T-cell (primary cell): ENCODE results near the gene CASTOR1. TPM values are rescaled to one million over a fixed set of nuclear protein-coding genes. Genes with fewer than 3 reads are reported as not detected.

Experiments
- ATAC-seq, 4 experiments: fragments of 200-7000 bp in 3 of 4; fragments of 150-1000 bp in 1 of 4; cut with Tn5 transposase; replicated peaks in 1 of 4; 1 replicate in 3 of 4; 2 replicates in 1 of 4; pipeline ENCODE4 v1.10.0; 2021; ENCODE audit warnings: moderate library complexity in 3 of 4, mild to moderate bottlenecking in 2 of 4, moderate number of reproducible peaks in 1 of 4
- CTCF ChIA-PET, 2 donors: fragments of 300-600 bp; sonication (Branson Sonifier 250); formaldehyde crosslinking; loops; one replicate each; lab custom pipeline; 2022; ENCODE audit warnings: antibody characterized with exemption in 2 of 2; lab: Charles Lee
- POLR2A ChIA-PET, 2 donors: fragments of 300-600 bp; sonication (Branson Sonifier 250); formaldehyde crosslinking; loops; one replicate each; lab custom pipeline; 2022; ENCODE audit warnings: antibody characterized with exemption in 2 of 2; lab: Charles Lee
- DNase-seq, 35 experiments: peaks; one replicate each; pipeline versions ENCODE4 v3.0.0 to v3.0.0-alpha.2; 2013 to 2023
- H3K27ac ChIP-seq: one replicate; pipeline ENCODE4 v1.5.1; 2013; ENCODE audit warnings: low read length
- H3K27me3 ChIP-seq, 2 experiments: replicated peaks in 1 of 2; 1 replicate in 1 of 2; 2 replicates in 1 of 2; pipeline versions ENCODE4 v1.6.1 to v1.7.0; 2013; ENCODE audit warnings: low read length in 1 of 2, mixed read lengths in 1 of 2; ENCODE audit not compliant: control insufficient read depth in 2 of 2, insufficient read depth in 2 of 2; ENCODE audit errors: extremely low read depth in 1 of 2
- H3K36me3 ChIP-seq, 2 donors: 1 replicate in 1 of 2; 2 replicates in 1 of 2; pipeline versions ENCODE4 v1.6.1 to v1.7.0; 2013; ENCODE audit warnings: low read length in 1 of 2; ENCODE audit not compliant: control insufficient read depth in 2 of 2, insufficient read depth in 1 of 2; ENCODE audit errors: extremely low read depth in 1 of 2
- H3K4me1 ChIP-seq, 2 experiments: 1 replicate in 1 of 2; 2 replicates in 1 of 2; pipeline versions ENCODE4 v1.6.1 to v1.7.0; 2013; ENCODE audit warnings: low read length in 2 of 2, mixed read lengths in 1 of 2; ENCODE audit not compliant: insufficient read depth in 2 of 2, control insufficient read depth in 1 of 2; ENCODE audit errors: extremely low read depth in 1 of 2
- H3K4me3 ChIP-seq, 2 donors: 1 replicate in 1 of 2; 2 replicates in 1 of 2; pipeline versions ENCODE4 v1.5.1 to v1.7.0; 2013; ENCODE audit warnings: mild to moderate bottlenecking in 2 of 2, low read length in 1 of 2, moderate library complexity in 1 of 2; ENCODE audit not compliant: control insufficient read depth in 1 of 2; ENCODE audit errors: extremely low read depth in 1 of 2
- H3K9me3 ChIP-seq: 2 replicates; pipeline ENCODE4 v1.7.0; 2013
- H3K27ac Mint-ChIP-seq, 2 donors: one replicate each; pipeline ENCODE4 v1.8.0; 2020 to 2021; ENCODE audit warnings: mild to moderate bottlenecking in 2 of 2, mixed read lengths in 2 of 2
- H3K27me3 Mint-ChIP-seq, 2 donors: one replicate each; pipeline ENCODE4 v1.8.0; 2021 to 2022; ENCODE audit warnings: mixed read lengths in 2 of 2
- H3K36me3 Mint-ChIP-seq: one replicate; pipeline ENCODE4 v1.8.0; 2021; ENCODE audit warnings: mixed read lengths
- H3K4me1 Mint-ChIP-seq, 3 donors: one replicate each; pipeline ENCODE4 v1.8.0; 2020 to 2022; ENCODE audit warnings: mixed read lengths in 3 of 3, mild to moderate bottlenecking in 1 of 3
- H3K4me3 Mint-ChIP-seq, 3 donors: one replicate each; pipeline ENCODE4 v1.8.0; 2020 to 2022; ENCODE audit warnings: mild to moderate bottlenecking in 3 of 3, mixed read lengths in 3 of 3, moderate library complexity in 3 of 3
- H3K9me3 Mint-ChIP-seq, 3 donors: one replicate each; pipeline ENCODE4 v1.8.0; 2020 to 2022; ENCODE audit warnings: mixed read lengths in 3 of 3
- WGBS: methylation state at CpG from one replicate; pipeline ENCODE4 v1.1.5; 2013; ENCODE audit warnings: missing lambda C conversion rate; ENCODE audit not compliant: insufficient coverage; 5-methylcytosine and 5-hydroxymethylcytosine counted together
- total RNA-seq, 35 experiments: library from RNA in 6 of 35; stranded (reverse) in 6 of 35; fragments of 120-200 nt in 1 of 35; gene quantifications; one replicate each; pipeline versions ENCODE4 v1.2.1 to v1.2.4 and lab custom pipeline; 2013 to 2026

The CASTOR1 gene
- total RNA-seq, 5 donors from 2014 or later (not counting 1 experiment from before 2014, with no cell fraction given) = 12.8 to 21.9 (median 16.1) TPM

DNA sequence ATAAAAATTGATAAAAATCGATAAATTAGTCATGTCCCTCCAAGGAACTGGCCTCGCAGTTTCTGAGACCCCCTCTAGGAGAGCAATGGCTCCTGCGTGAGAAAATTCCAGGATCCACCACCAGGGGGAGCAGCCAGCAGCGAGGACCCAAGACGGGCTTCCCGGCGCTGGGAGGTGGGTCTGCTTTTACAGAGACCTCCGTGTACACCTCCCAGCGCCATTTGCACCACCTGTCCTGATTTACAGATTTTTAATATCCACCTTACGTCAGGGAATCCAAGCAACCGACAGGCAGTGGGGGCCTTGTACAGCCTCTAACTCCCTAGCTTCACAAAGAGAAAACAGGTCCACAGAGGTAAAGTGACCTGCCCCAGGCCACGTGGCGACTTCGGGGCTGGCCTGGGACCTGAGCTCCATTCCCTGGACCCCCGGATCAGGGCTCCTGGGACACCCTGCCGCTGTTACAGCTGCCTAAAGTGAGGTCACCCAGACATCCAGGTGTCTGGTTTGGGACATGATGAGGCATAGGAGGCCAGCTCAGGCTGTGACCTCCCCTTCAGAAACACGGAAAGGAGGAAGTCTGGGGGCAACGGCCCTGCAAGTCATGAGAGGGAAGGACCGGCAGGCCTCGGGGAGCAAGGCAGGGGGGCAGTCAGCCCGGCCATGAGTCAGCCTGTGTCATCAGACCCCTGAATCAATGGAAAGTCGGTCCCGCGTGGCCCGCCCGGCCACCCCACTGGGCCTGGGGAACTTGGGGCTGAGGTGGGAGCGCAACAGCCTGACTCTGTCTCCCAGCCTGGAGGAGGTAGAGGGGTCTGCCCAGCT lies 26.2 kb downstream of the CASTOR1 start:
- H3K36me3 Mint-ChIP-seq = no peaks in the 10 kb centered on the region
- peaks cover 40 to 52% (median 45%) of the 10 kb centered on the region in 3 donors for H3K4me1 Mint-ChIP-seq
- no peaks in the 10 kb centered on the region for H3K9me3 Mint-ChIP-seq
- 36% methylated on average over 23 of the region's 27 CpGs for WGBS
- H3K27me3 Mint-ChIP-seq = no peaks in the 10 kb centered on the region
- H3K4me3 ChIP-seq = no peak overlapping the region
- DNase-seq (peak; percentile 25 to 88 (median 69)), ATAC-seq (peak in 1 of 4 experiments; percentile 15)
- H3K36me3 ChIP-seq = peaks cover 3 to 11% of the 10 kb centered on the region in 2 donors
- no peak overlapping the region for H3K27ac ChIP-seq
- H3K4me1 ChIP-seq = peaks cover 7 to 61% of the 10 kb centered on the region in 2 experiments
- H3K27me3 ChIP-seq = no peaks in the 10 kb centered on the region
- peak overlapping the region; percentile 46 to 59 (median 51) for H3K4me3 Mint-ChIP-seq
- peak overlapping the region; percentile 52 to 69 for H3K27ac Mint-ChIP-seq
- CTCF ChIA-PET = interaction anchor here (0.5 to 1.6 kb wide), 11 partner anchors 22 to 1459 kb away, joined by 3 to 9 read pairs (median 4); no protein-coding TSS in a partner anchor
- POLR2A ChIA-PET = interaction anchor here (0.6 to 0.7 kb wide), 3 partner anchors 25 to 867 kb away, joined by 3 to 5 read pairs (median 4); no protein-coding TSS in a partner anchor
- H3K9me3 ChIP-seq = no peaks in the 10 kb centered on the region

GRCh38 chr22:30262112-30262511 lies 27.2 kb downstream of the CASTOR1 start:
- Mint-ChIP-seq H3K4me1 (peaks cover 31 to 45% (median 37%) of the 10 kb centered on the region in 3 donors), H3K9me3 (no peaks in the 10 kb centered on the region), H3K4me3 (peak overlapping the region in 1 of 3 donors; percentile 42), H3K27ac (peak overlapping the region; percentile 28 to 61), H3K36me3 (no peaks in the 10 kb centered on the region), H3K27me3 (no peaks in the 10 kb centered on the region)
- DNase-seq = no peak
- Histone ChIP-seq H3K27me3 (no peaks in the 10 kb centered on the region), H3K4me3 (no peak overlapping the region), H3K9me3 (no peaks in the 10 kb centered on the region), H3K4me1 (peaks cover 0 to 51% of the 10 kb centered on the region in 2 experiments), H3K36me3 (peaks cover 0 to 11% of the 10 kb centered on the region in 2 donors), H3K27ac (no peak overlapping the region)
- WGBS = 78% methylated on average over 2 of the region's 4 CpGs
- ChIA-PET POLR2A (no interaction called here), CTCF (interaction anchor here in 1 of 2 donors (1.5 kb wide), 1 partner anchor 154 kb away, joined by 6 read pairs; no protein-coding TSS in a partner anchor)
- no peak for ATAC-seq

DNA sequence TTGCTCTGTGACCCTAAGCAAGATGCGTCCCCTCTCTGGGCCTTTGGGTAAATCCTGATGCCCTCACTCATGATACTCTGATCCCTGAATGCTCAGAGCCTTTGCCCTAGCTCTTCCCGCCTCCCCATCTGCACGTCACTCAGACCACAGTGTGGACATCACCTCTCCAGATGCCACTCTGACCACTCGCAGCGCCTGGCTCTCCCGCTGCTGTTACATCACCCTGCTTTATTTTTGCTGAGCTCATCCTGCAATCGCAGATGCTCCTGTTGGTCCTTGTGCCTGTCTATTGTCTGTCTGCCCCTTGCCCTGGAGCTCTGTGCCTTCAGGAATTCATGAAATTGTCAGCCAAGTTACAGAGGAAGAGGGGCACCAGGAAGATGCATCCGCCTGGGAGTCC lies 28.2 kb downstream of the CASTOR1 start:
- Histone ChIP-seq H3K27ac (no peak overlapping the region), H3K4me1 (peaks cover 0 to 42% of the 10 kb centered on the region in 2 experiments), H3K9me3 (no peaks in the 10 kb centered on the region), H3K36me3 (peaks cover 0 to 11% of the 10 kb centered on the region in 2 donors), H3K27me3 (peaks cover 0 to 4% of the 10 kb centered on the region in 2 experiments), H3K4me3 (no peak overlapping the region)
- H3K27me3 Mint-ChIP-seq = no peaks in the 10 kb centered on the region
- peaks cover 27 to 40% (median 32%) of the 10 kb centered on the region in 3 donors for H3K4me1 Mint-ChIP-seq
- ChIA-PET POLR2A (no interaction called here), CTCF (interaction anchor here (0.7 to 1.5 kb wide), 3 partner anchors 25 to 153 kb away, joined by 3 to 4 read pairs (median 4); no protein-coding TSS in a partner anchor)
- peak in 1 of 35 experiments; percentile 35 for DNase-seq
- H3K36me3 Mint-ChIP-seq = no peaks in the 10 kb centered on the region
- ATAC-seq = no peak
- H3K4me3 Mint-ChIP-seq = no peak overlapping the region
- no peaks in the 10 kb centered on the region for H3K9me3 Mint-ChIP-seq
- no peak overlapping the region for H3K27ac Mint-ChIP-seq
- WGBS = 93% methylated on average over 7 of the region's 8 CpGs

GRCh38 chr22:30260682-30261081 lies 28.6 kb downstream of the CASTOR1 start:
- H3K27me3 Mint-ChIP-seq = no peaks in the 10 kb centered on the region
- peaks cover 24 to 35% (median 30%) of the 10 kb centered on the region in 3 donors for H3K4me1 Mint-ChIP-seq
- Histone ChIP-seq H3K36me3 (peaks cover 0 to 11% of the 10 kb centered on the region in 2 donors), H3K9me3 (no peaks in the 10 kb centered on the region), H3K4me3 (no peak overlapping the region), H3K4me1 (peaks cover 0 to 40% of the 10 kb centered on the region in 2 experiments), H3K27ac (no peak overlapping the region), H3K27me3 (peaks cover 0 to 7% of the 10 kb centered on the region in 2 experiments)
- ATAC-seq (no peak), DNase-seq (no peak)
- WGBS = 88% methylated on average over 8 of the region's 8 CpGs
- no peak overlapping the region for H3K4me3 Mint-ChIP-seq
- no peak overlapping the region for H3K27ac Mint-ChIP-seq
- CTCF ChIA-PET = interaction anchor here (0.7 to 1.5 kb wide), 3 partner anchors 26 to 153 kb away, joined by 3 to 4 read pairs (median 4); no protein-coding TSS in a partner anchor
- H3K36me3 Mint-ChIP-seq = no peaks in the 10 kb centered on the region
- no peaks in the 10 kb centered on the region for H3K9me3 Mint-ChIP-seq
- POLR2A ChIA-PET = no interaction called here

DNA sequence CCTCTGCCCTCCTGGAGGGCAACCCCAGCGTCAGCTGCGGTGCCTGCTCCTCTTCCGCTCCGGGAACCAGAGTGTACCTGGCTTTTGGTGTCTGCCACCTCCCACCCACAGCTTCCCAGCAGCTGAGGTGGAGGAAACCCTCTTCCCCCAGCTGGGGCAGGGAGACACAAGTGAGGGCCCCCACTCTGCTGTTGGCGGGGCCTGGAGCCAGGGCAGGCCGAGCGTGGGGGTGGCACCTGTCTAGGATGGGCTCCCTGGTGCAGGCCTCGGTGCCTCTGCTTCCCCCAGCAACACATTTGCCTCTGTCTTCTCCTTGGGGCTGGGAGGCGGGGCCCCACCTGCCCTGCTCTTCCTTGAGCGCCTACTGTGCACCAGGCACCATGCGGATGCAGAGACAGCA lies 29.0 kb downstream of the CASTOR1 start:
- Mint-ChIP-seq H3K9me3 (no peaks in the 10 kb centered on the region), H3K4me1 (peaks cover 20 to 31% (median 25%) of the 10 kb centered on the region in 3 donors), H3K27ac (no peak overlapping the region), H3K27me3 (no peaks in the 10 kb centered on the region), H3K4me3 (no peak overlapping the region), H3K36me3 (no peaks in the 10 kb centered on the region)
- ChIA-PET CTCF (interaction anchor here (0.5 to 1.5 kb wide), 3 partner anchors 26 to 152 kb away, joined by 4 to 5 read pairs (median 4); partner anchors contain the start of gene RNF215 (in 1 of the 2)), POLR2A (no interaction called here)
- H3K36me3 ChIP-seq = peaks cover 0 to 11% of the 10 kb centered on the region in 2 donors
- no peaks in the 10 kb centered on the region for H3K9me3 ChIP-seq
- peaks cover 0 to 7% of the 10 kb centered on the region in 2 experiments for H3K27me3 ChIP-seq
- H3K4me3 ChIP-seq = no peak overlapping the region
- 79% methylated on average over 7 of the region's 11 CpGs for WGBS
- DNase-seq = no peak
- no peak overlapping the region for H3K27ac ChIP-seq
- no peak for ATAC-seq
- H3K4me1 ChIP-seq = peaks cover 0 to 36% of the 10 kb centered on the region in 2 experiments

DNA sequence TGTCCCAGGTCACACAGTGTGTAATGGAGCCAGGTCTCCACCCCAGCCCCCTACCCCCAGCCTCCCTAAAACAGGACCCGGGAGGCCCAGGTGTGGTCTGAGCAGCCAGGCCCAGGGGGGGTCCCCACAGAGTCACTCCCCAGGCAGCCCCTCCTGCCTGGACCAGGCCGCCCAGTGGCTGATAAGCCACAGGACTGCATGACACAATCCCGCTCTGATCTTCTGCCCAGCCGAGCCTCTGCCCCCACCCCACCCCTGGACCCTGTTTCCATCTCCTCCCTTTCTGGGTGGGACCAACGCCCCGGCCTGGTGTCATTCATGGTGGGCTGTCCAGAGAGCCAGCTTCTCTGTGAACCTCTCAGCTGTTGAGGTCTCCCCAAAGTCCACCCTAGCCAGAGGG lies 35.0 kb downstream of the CASTOR1 start:
- peaks cover 2 to 15% (median 9%) of the 10 kb centered on the region in 3 donors for H3K4me1 Mint-ChIP-seq
- no peaks in the 10 kb centered on the region for H3K36me3 Mint-ChIP-seq
- H3K4me3 Mint-ChIP-seq = no peak overlapping the region
- H3K9me3 Mint-ChIP-seq = no peaks in the 10 kb centered on the region
- H3K27me3 ChIP-seq = peaks cover 0 to 7% of the 10 kb centered on the region in 2 experiments
- H3K27ac Mint-ChIP-seq = no peak overlapping the region
- CTCF ChIA-PET = interaction anchor here in 1 of 2 donors (0.7 kb wide), 1 partner anchor 147 kb away, joined by 4 read pairs; no protein-coding TSS in a partner anchor
- no peaks in the 10 kb centered on the region for H3K27me3 Mint-ChIP-seq
- no peak overlapping the region for H3K4me3 ChIP-seq
- DNase-seq (no peak), ATAC-seq (no peak)
- POLR2A ChIA-PET = no interaction called here
- H3K4me1 ChIP-seq = peaks cover 0 to 6% of the 10 kb centered on the region in 2 experiments
- no peak overlapping the region for H3K27ac ChIP-seq
- WGBS = 88% methylated on average over 5 of the region's 6 CpGs
- H3K9me3 ChIP-seq = no peaks in the 10 kb centered on the region
- H3K36me3 ChIP-seq = no peaks in the 10 kb centered on the region
